HTERT RPE-1 (cell line): ENCODE measurements around the gene CPLX1.
"Not testable (repeated sequence)": the region's sequence is repeated elsewhere in the genome, so short reads cannot be mapped to it uniquely, and the experiment has no call there.

Experiments
- in situ Hi-C: fragments of 300-500 bp; cut with MboI; formaldehyde crosslinking; loops from 4 replicates; pipeline ENCODE4 v1.14.3; 2020; ENCODE audit warnings: low sequenced_read_pairs

The CPLX1 gene

GRCh38 chr4:740656-741282 lies 85.2 kb downstream of the CPLX1 start:
- in situ Hi-C loops = no loop called here

DNA sequence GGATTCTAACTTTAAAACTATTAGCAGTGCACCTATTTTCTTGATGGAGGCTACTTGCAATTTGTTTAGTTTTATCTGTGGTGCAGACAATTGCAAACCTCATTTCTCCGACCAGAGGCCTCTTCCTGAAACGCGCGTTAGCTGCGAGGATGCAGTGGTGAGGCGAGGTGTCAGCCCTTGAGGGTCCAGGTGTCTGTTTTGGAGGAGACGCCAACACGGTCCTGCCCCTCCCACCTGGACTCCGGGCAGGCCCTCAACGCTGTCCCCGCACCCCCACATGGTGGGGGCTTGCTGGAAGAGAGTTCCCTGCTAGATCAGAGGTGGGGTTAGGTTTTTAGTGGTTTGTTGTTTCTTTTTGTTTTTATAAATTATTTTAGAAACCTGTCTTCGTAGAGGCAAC lies 85.9 kb downstream of the CPLX1 start:
- in situ Hi-C loops = no loop called here

DNA sequence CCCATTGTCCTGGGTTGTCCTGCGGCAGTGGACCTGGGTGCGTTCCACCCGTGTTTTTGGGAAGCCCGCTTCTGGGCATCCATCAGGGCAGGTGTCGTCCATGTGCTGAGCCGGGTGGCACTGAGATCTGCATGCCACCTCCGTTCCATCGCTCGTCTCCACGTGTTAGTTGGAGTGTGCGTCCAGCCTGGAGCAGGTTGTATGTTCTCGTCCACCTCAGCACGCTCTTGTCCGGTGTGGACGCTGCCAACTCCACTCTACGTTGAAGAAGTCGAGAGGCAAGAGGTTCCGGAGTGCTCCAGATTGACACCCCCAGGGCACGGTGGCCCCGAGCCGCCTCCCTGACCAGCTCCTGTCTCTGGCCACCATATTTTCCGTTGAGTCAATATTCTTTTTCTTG lies 86.4 kb downstream of the CPLX1 start:
- in situ Hi-C loops = no loop called here

GRCh38 chr4:738781-739280 lies 87.1 kb downstream of the CPLX1 start:
- in situ Hi-C loops = no loop called here

- in situ Hi-C loops = not testable (repeated sequence)
Measured at GRCh38 chr4:736561-736960, 89.4 kb downstream of the CPLX1 start.

DNA sequence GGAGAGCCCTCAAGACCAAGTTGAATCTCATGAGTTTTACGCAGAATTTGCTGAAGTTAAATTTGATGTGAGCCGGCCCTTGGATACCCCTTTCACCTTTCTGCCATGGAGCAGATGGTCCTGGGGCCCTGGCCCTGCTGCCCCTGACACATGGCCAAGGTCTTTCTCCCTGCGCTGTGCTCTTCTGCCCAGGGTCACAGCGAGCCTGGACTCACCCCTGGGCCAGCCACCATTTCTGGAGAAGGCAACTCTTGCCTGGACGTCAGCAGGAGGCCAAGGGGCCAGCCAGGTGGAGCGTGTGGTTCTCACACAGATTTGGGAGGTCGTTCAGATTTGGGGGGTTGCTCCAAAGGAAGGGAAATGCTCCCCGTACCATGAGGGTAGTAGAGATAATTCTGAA lies 90.3 kb downstream of the CPLX1 start:
- in situ Hi-C loops = no loop called here
